ENCODE results near the gene SP140L. TPM values are rescaled to one million over a fixed set of nuclear protein-coding genes. Genes with fewer than 3 reads are reported as not detected.
A peak's percentile ranks its signal among the peaks of the same experiment; 100 is the strongest.

Gene SP140L
- total RNA-seq, 2 donors from 2014 or later: 11.4 to 11.5 TPM

GRCh38 chr2:230422149-230422548, 95.2 kb downstream of the SP140L start:
- no peaks in the 10 kb centered on the region for H3K36me3 ChIP-seq
- H3K27ac ChIP-seq: no peak overlapping the region
- no peaks in the 10 kb centered on the region for H3K9me3 ChIP-seq
- TF ChIP-seq, protein P1, sequence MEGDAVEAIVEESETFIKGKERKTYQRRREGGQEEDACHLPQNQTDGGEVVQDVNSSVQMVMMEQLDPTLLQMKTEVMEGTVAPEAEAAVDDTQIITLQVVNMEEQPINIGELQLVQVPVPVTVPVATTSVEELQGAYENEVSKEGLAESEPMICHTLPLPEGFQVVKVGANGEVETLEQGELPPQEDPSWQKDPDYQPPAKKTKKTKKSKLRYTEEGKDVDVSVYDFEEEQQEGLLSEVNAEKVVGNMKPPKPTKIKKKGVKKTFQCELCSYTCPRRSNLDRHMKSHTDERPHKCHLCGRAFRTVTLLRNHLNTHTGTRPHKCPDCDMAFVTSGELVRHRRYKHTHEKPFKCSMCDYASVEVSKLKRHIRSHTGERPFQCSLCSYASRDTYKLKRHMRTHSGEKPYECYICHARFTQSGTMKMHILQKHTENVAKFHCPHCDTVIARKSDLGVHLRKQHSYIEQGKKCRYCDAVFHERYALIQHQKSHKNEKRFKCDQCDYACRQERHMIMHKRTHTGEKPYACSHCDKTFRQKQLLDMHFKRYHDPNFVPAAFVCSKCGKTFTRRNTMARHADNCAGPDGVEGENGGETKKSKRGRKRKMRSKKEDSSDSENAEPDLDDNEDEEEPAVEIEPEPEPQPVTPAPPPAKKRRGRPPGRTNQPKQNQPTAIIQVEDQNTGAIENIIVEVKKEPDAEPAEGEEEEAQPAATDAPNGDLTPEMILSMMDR (IDR thresholded peaks at IDR 0.05): no peak
- ATAC-seq (ENCODE audit: insufficient number of reproducible peaks, low FRiP score, low read depth) (no peak), DNase-seq (ENCODE audit: low spot score) (no peak)
- H3K4me3 ChIP-seq: no peak overlapping the region
- peaks cover 64 to 75% of the 10 kb centered on the region in 2 donors for H3K4me1 ChIP-seq (ENCODE audit: control insufficient read depth in 1 of 2, low read depth in 2 of 2)
- no peaks in the 10 kb centered on the region for H3K27me3 ChIP-seq (replicated peaks; ENCODE audit: insufficient read depth)

DNA sequence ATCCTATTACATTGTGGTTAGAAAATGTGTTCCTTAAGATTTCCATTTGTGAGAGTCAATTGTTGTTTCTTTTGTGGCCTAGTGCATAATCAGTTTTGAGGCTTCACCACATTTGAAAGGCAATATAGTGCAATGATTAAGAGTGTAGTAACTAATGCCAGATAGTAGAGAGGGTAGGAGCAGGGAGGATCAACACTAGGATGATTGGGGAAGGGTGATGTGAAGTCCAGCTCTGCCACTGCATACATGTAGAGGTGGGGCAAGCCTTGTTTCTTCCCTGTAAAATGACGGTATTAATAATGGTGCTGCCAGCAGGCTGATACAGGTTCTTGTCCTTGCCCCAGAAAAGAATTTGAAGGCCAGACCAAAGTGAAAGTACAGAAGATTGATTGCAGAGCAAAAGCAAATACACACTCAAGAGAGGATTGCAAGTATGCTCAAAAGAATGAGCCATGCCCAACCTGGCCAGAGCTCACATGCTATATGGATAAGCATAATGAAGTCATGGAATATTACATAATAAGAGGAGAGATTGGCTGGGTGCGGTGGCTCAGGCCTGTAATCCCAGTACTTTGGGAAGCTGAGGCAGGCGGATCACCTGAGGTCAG, 97.0 kb downstream of the SP140L start:
- H3K4me3 ChIP-seq: peak overlapping the region; percentile 48
- no peak for ATAC-seq (ENCODE audit: insufficient number of reproducible peaks, low FRiP score, low read depth)
- peaks cover 3% of the 10 kb centered on the region for H3K9me3 ChIP-seq

GRCh38 chr2:230425377-230425776, 98.4 kb downstream of the SP140L start:
- H3K27ac ChIP-seq: no peak overlapping the region
- DNase-seq (ENCODE audit: low spot score) (no peak), ATAC-seq (ENCODE audit: insufficient number of reproducible peaks, low FRiP score, low read depth) (no peak)
- no peak overlapping the region for H3K4me3 ChIP-seq
- peaks cover 9% of the 10 kb centered on the region for H3K9me3 ChIP-seq
- peaks cover 40 to 43% of the 10 kb centered on the region in 2 donors for H3K4me1 ChIP-seq (ENCODE audit: control insufficient read depth in 1 of 2, low read depth in 2 of 2)
- TF ChIP-seq, protein P1 (IDR thresholded peaks at IDR 0.05): no peak
- peaks cover 3% of the 10 kb centered on the region for H3K36me3 ChIP-seq
- H3K27me3 ChIP-seq (replicated peaks; ENCODE audit: insufficient read depth): no peaks in the 10 kb centered on the region

More for the DNA sequence above, 97.0 kb downstream of the SP140L start:
- Histone ChIP-seq H3K4me1 (ENCODE audit: control insufficient read depth in 1 of 2, low read depth in 2 of 2) (peaks cover 53 to 57% of the 10 kb centered on the region in 2 donors), H3K27ac (peak overlapping the region in 1 of 2 donors; percentile 43), H3K36me3 (peaks cover 1% of the 10 kb centered on the region), H3K27me3 (replicated peaks; ENCODE audit: insufficient read depth) (no peaks in the 10 kb centered on the region)
- TF ChIP-seq, protein P1 (IDR thresholded peaks at IDR 0.05): no peak
- no peak for DNase-seq (ENCODE audit: low spot score)

DNA sequence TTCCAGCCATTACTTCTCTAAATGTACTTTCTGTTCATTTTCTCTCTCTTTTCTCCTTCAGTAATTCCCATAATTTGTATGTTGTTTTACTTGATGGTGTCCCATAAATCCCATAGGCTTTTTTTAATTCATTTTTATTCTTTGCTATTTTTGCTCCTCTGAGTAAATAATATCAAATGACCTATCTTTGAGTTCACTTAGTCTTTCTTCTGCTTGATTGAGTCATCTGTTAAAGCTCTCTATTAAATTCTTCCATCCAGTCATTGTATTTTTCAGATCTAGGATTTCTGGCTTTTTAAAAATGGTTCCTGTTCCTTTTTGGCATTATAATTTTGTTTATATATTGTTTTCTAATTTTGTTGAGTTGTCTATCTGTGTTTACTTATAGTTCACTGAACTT, 102.5 kb downstream of the SP140L start:
- DNase-seq (ENCODE audit: low spot score) (no peak), ATAC-seq (ENCODE audit: insufficient number of reproducible peaks, low FRiP score, low read depth) (no peak)
- Histone ChIP-seq H3K36me3 (peaks cover 3% of the 10 kb centered on the region), H3K27me3 (replicated peaks; ENCODE audit: insufficient read depth) (no peaks in the 10 kb centered on the region), H3K4me3 (no peak overlapping the region), H3K27ac (no peak overlapping the region), H3K9me3 (peaks cover 9% of the 10 kb centered on the region), H3K4me1 (ENCODE audit: control insufficient read depth in 1 of 2, low read depth in 2 of 2) (peaks cover 4 to 17% of the 10 kb centered on the region in 2 donors)
- TF ChIP-seq, protein P1 (IDR thresholded peaks at IDR 0.05): no peak

GRCh38 chr2:230430957-230431910, 104.2 kb downstream of the SP140L start:
- no peak overlapping the region for H3K27ac ChIP-seq
- ATAC-seq (ENCODE audit: insufficient number of reproducible peaks, low FRiP score, low read depth) (no peak), DNase-seq (ENCODE audit: low spot score) (no peak)
- TF ChIP-seq, protein P1 (IDR thresholded peaks at IDR 0.05): no peak
- peaks cover 0 to 4% of the 10 kb centered on the region in 2 donors for H3K4me1 ChIP-seq (ENCODE audit: control insufficient read depth in 1 of 2, low read depth in 2 of 2)
- peaks cover 3% of the 10 kb centered on the region for H3K36me3 ChIP-seq
- no peak overlapping the region for H3K4me3 ChIP-seq
- no peaks in the 10 kb centered on the region for H3K27me3 ChIP-seq (replicated peaks; ENCODE audit: insufficient read depth)
- peaks cover 9% of the 10 kb centered on the region for H3K9me3 ChIP-seq

Data from thoracic aorta (tissue), 2 donors.